Hematopoietic multipotent progenitor cell treated with erythropoietin and hydrocortisone succinate and interleukin-3 and kit ligand, for 15 days (in vitro differentiated cells): ENCODE data around the gene CNTNAP2.

Experiments used
- DNase-seq: peaks from one replicate; pipeline ENCODE4 v3.0.0-alpha.2; 2015; ENCODE audit warnings: low spot score

Gene CNTNAP2

DNA sequence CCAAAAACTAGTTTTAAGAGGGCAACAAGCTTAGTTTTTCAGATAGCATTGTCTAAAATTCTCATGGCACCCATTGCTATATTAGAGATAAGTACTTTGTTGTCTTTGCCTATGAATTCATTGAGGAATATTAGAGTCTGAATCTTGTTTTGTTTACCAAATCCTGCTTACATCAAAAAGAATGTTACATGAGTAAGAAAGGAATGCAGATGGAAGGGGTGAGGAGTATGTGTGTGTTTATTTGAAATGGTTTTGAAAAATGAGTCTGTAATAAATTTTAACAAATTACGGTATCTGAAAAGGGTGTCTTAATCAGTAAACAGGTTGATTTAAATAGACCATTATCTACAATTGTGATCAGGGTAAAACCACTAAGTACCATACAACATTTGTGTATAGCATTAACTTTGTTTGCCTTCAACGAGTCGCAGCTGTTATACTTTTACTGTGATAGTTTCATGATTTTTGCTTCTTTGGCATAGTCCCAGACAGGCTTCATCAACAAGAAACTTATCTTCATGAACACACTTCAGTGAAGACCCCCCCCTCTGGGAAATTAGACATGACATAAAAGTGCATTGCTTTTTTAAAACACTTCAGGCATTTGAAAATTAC is 1290.0 kb downstream of the CNTNAP2 start:
- DNase-seq = no peak

DNA sequence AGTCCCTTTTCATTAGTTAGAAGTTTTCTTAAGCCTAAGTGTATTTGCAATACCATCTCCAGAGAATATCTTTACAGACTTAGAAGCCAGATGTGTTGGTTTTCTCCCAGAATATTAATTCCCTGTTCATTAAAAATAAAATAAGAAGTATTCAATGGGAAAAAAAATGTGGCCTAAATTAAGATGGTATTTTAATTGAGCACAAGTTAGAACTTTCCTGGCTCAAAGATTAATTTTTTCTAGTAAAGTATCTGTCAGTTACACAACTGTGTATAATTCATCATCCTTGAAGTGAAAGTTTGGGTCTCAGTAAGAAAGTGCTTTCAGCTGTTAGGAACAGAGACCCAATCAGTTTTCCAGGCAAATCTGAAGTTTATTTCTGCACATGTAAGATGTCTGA is 1294.5 kb downstream of the CNTNAP2 start:
- DNase-seq = no peak

DNA sequence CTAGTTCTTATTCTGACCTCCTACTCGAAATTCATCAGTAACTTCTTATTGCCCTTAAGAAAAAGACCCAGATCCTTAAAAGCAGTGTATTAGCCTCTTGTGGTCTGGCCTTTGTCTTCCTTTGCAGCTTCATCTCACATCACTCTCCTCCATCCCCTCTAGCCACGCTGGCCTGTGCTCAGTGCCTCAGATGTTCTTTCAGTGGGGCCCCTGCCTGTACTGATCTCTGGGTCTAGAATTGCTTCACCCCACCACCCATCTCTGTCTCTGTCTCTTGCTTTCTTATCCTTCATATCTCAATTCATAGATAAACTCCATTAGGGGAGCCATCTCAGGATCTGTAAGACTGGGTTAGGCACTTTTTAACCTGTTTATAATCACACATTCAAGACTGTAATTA is 1295.5 kb downstream of the CNTNAP2 start:
- DNase-seq = no peak

DNA sequence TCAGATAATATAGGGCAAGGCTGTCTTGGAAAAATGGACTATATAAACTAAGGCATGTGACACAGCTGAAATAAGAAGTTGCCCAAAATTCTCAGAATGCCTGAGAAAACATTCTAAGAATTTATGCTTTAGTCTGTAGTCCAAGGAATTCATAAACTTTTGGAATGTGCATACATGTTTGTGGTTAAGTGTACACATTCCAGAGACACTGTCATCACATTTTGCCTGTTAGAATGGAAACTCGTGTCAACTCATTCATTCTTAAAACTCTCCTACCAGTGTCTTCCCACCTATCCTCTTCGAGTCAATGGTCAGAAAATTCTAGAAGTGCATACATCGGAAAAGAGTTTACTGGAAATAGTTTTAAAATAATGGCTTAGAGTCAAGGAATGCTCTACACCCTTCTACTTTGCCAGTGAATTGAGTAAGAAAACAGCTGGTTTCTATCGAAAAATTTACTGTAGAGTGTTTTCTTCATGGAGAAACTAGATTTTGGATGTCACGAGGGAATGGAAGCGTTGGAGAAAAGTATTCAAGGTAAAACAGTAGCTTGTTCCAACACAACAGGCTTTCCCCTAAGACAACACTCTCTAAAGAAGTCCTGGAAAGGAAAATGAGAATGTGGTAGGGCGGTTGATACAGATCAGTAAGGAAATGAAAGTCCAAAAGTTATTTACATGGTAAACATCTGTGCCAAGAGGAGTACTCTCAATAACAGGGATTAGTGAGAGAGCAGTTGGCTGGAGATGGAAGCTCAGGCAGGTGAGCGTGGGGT is 1296.4 kb downstream of the CNTNAP2 start:
- no peak for DNase-seq

DNA sequence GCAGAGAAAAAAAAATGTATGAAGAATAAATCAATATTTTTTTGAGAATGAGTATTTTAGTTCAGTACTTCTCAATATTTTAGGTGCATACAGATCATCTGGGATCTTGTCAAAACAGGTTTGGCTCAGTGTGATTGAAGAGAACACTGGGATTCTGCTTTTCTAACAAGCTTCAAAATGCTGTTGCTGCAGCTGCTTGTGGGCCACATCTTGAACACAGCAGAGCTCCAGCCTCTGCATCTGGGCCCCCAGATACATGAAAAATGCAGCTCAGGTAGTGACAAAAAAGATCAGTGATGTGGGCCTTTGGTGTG is 1296.9 kb downstream of the CNTNAP2 start:
- DNase-seq = no peak

DNA sequence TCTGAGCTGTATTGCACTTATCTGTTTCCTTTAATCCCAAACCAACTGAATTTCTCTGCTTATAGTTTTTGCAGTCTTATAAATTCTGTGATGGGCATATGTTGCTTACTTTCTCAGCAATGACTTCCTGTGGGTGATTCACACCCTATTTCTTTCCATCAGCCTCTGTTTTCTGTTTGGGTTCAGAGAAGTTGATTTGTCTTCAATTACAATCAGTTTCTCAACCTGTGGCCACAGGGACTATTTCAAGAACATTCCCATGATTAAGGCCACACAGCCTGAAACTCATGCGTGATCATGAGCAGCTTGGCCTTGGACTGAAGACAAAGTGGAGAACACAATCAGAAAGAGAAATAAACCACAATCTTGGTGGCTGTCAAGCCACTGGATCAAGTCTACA is 1299.4 kb downstream of the CNTNAP2 start:
- DNase-seq = no peak

DNA sequence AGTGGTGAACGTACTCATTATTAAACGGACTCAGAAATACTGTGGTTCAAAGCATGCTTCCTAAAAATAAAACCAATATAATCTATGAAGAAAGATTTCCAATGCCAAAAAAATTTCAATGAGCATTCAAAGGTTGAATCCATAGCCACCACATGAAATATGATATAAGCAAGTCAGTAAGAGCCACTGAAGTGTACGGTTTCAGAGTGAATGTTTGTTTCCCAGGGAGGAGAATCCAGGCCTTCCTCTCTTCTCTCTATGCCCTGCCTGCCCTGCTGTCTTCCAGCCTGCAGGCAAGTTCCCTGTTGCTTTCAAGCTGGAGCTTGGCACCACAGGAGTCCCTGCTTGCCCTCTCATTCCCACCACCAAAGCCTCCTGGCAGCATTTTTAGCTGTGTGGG is 1302.4 kb downstream of the CNTNAP2 start:
- DNase-seq = no peak

DNA sequence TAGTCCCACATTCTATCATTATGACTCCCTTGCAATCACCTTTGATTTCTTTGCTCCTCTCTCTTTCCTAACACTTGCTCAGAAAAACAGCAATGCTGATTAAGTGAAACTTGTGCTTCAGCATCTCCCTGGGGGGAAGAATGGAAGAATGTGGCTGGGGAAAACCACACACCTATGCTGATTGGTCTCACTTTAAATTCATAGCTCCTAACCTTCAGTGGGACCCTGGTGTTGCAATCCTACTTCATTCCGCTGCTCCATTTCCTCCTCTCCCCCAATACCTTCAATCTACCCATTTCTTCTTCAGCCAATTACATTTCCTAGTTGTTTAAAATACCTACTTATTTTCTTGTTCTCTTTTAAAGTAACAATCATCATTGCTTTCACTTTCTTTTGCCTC is 1307.3 kb downstream of the CNTNAP2 start:
- no peak for DNase-seq

DNA sequence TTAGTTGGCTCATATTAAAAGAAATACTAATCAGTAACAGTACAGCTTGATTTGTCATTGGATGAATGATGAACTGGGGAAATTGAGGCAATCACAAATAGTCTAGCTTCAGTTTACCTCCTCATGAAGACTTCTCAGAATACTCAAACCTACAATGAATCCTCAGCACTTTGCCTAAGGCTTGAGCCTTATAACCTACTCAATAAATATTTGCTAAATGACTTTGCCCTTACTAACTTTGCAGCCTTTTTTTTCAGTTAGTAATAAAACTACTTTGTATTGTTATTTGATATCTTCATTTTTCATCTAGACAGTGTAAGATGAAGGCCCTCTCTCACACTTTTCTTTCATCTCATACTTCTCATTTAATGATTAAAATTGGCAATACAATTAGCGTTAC is 1311.5 kb downstream of the CNTNAP2 start:
- DNase-seq = no peak

DNA sequence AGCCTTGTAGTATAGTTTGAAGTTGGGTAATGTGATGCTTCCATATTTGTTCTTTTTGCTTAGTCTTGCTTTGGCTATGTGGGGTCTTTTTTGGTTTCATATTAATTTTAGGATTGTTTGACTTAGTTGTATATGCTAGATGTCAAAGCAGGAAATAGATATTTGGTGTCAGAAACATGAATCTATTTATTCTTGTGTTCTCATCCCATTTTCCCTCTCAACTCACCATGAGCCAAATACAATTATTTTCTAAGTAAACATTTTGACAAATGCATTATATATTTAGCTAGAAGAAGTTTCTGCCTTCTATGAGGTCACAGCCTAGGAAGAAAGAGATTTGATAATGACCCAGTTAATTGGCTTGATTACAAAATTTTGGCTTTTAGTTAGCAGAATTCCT is 1313.4 kb downstream of the CNTNAP2 start:
- no peak for DNase-seq

DNA sequence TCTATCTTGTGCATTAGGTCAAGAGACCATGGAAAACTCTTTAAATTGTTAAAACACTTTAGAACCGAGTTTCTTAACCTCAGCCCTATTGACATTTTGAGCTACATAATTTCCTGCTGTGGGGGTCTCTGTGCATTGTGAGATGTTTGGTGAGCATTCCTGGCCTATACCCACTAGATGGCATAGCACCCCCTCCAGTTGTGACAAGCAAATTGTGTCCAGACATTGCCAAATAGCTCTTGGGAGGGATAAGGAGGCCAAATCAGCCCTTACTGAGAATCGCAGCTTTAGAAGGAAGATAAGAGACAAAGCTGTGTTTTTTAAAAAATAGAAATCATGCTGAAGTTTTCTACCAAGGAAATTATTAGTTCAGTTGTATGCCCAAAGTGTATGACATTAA is 1315.5 kb downstream of the CNTNAP2 start:
- DNase-seq = no peak

DNA sequence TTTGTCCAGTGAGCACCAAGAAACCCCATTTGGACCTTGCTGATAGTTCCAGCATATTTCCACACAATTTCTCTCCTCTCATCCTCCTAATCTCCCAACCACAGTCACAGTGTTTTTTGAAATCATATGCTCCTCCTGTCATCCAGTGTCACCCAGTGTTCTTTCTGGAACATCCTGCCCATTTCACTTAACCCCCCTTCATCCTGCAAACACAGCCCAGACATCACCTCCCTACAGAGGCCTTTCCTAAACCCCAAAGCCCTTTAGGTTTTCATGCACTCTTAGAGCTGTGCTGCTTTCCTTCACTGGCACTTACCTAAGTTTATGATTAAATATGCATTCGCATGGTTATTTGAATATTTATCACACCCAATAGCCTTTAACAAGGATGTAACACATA is 1316.0 kb downstream of the CNTNAP2 start:
- DNase-seq = no peak

DNA sequence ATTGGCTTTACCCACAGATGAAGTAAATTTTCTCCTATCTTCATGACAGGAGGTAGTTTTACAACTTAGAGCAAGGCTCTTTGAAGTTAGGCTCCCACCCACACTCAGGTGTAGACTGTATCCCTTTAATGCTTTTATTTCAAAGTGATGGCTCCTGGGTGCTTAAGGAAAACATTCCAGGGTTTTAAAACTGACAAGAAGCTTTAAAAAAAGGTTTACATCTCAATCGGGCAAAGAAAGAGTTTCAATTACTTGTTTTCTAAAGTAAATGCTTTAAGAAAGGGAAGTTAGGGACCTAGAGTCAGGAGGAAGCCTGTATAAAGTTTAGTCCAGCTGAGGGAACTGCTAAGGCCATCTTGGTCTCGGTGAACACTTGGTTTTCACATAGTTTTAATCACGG is 1320.1 kb downstream of the CNTNAP2 start:
- no peak for DNase-seq

DNA sequence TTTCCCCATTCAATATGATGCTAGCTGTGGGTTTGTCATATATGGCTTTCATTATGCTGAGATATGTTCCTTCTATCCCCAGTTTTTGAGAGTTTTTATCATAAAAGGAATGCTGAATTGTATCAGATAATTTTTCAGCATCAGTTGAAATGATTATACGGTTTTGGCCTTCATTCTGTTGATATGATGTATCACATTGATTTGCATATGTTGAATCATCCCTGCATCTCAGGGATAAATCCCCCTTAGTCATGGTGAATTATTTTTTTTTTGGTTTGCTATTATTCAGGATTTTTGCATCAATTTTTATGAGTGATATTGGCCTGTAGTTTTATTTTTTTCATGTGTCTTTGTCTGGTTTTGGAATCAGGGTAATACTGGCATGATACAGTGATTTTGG is 1321.6 kb downstream of the CNTNAP2 start:
- DNase-seq = no peak

DNA sequence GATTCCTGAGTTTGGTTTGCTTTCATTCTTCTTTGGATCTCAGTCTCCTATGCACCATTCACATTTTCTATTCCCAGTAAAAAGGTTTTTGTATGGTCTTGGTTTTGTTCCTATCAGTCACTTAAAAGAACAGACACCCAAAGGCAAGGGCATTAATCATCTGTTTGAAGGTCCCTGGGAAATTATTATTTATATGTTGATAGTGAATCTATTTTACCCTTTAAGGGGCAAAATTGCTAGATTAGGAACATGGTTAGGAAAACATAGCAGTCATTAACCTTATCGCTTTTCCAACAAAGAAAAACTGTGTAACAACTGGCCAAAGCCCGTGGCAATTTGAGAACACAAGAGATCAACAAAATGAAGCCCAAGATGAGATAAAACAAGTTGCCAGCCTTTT is 1327.3 kb downstream of the CNTNAP2 start:
- DNase-seq = no peak

DNA sequence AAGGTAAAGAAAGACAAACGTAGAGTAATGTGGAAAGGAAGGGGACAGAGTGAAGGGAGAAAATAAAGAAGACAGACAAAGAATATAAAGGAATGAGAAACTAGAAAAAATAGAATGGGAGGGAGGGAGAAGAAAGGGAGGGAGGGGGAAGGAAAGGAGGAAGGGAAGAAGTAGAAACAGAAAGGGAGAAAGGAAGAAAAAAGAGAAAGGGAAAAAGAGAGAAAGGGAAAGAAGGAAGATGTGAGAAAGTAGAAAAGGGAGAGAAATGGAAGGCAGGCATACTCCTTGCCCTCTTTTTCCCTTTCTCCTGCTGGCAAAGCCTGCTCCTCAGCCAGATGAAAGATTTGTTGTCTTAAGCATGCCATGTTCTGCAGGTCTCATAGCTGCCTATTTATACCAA is 1336.2 kb downstream of the CNTNAP2 start:
- no peak for DNase-seq

DNA sequence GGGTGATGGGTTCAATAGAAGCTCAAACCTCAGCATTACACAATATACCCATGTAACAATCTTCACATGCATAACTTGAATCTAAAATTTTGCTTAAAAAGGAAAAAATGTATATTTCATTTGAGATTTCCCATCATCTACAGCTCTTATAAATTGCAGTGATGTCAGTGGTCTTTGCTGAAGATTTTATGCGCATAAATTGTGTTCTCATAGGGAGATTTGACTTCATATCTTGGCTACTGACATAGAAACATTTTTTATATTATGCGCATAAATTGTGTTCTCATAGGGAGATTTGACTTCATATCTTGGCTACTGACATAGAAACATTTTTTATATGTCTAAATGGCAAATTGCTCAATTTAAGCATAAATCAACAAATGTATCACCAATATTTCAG is 1348.6 kb downstream of the CNTNAP2 start:
- no peak for DNase-seq

DNA sequence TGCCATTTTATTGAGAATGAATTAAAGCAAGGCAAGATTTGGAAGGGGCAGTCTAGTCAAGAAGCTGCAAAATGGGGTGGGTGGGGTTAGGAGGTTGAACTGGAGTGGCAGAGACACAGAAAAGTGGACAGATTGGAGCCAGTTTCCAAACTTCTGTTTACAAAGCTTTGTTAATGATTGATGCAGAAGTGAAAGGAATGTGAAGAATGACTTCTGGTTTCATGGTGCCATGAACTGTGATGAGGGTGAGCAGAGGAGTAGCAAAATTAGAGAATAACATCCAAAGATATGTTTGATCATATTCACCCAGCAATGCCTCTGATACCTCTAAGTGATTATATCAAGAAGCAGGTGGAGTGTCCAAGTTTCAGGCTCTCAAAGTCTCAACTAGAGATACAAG is 1356.0 kb downstream of the CNTNAP2 start:
- no peak for DNase-seq

DNA sequence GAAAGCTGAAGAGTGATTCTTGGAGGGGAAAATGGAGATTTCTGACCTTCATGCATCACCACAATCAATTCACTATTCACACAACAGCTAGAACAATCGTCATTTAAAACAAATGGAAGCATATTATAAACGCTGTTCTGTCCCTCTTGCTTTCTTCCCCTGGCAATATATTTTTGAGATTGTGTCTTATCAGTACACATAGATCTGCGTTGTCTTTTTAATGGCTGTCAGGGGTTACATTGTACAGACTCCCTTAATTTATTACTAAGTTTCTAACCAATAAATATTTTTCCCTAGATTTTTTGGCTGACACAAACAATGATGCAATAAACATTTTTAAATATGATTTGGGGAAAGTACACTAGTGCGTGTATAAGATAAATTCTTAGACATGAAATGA is 1358.3 kb downstream of the CNTNAP2 start:
- no peak for DNase-seq

DNA sequence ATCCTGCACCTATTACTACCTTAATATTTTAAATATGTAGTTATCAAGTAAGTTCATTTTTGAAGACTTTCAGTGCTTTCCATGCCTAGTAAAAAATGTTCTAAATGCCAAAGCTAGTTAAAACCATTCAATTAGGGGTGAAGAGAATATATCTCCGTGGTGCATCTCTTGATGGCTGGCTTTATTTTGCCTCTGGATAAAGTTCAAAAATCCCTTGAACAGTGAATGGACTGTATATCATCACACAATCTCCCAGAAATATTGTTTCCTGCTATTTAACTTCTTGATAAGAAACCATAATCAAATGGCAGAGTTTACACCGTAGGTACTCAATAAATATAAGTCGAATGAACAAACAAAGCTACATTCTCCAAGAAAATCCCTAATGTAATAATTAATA is 1360.9 kb downstream of the CNTNAP2 start:
- no peak for DNase-seq

DNA sequence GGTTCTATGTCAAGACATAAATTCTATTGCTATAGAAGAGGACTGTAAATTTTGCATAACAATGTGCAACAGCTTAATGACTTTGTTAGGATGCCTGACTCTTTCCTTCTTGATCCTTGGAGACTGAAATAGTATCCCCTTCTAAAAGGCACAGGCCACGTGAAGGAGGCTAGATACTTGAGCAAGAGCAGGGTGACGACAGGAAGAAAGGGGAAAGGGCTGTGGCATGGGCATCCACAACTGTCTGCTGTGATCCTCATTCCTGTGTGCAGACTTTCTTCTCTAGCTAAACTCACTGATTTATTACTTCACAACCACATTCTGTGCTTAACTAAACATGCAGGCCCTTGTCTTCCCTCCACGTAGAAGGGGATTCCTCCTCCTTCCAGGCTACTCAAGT is 1362.2 kb downstream of the CNTNAP2 start:
- no peak for DNase-seq

DNA sequence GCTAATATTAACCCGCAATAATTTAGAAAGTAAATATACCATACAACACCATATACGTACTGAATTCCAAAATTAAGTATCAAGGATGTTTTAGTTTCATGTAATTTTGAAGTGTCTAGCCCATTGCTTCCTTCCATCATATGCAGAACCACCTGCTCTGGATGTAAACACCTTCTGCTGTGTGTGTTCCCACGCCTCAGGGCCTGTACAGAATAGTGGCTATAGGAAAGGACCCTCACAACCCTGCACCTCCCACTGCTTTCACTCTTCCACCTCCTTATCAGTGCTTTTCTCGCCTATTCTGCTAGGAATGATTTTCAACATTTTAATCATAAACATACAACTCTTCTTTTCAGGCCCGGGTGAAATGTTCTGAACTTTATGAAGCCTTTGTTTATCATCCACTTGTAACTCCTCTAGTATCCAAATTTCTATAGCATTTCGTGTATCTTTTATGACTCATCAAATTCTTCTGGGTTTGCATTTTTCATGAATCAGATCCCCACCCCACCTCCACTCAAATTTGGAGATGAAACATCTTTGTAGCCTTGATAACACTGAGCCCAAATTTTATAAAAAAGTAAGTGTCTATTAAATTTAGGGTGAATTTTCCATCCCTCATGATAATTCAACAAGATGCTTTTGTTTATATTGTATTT is 1367.2 kb downstream of the CNTNAP2 start:
- DNase-seq = no peak

DNA sequence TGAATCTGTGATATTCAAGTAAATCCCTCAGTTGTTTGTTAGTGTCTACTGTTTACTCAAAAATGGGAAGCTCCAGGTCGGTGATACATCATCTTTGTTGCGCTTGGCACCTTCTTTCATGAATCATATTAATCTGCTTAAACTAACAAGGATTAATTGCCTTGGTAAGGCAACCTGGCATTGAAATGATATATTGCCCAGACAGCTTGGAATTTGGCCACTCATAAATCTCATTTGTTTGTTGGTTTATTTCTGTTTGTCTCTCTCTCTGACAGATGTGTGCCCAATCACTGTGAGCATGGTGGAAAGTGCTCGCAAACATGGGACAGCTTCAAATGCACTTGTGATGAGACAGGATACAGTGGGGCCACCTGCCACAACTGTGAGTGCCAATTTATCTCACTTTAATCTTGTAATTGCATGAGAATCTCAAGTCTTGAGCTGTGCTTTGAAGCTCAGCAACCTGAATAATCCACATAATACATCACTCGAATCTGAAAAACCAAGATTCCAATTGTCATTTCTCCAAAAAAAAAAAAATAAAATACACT is 1369.1 kb downstream of the CNTNAP2 start:
- no peak for DNase-seq
